ENCODE measurements around the gene FGF6.

FGF6 gene

DNA sequence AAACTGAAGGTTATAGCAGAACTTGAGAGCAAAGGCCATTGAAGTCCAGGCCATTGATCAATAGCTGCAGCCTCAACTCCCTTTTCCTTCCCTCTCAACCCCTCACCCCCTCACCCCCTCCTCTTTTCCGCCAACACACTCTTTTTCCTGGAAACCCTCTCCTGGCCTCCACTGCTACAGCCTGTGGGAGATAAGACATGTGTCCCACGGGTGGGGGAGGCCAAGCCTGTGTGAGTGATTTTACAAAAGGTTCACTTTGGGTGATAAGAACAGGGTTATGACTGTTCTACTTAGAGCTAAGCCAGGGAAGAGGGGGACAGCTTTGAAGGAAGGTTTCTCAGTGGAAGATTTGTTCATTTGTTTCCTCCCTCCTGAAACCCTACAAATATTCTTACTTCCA is 57.0 kb downstream of the FGF6 start:
- no peaks in the 10 kb centered on the region for H3K79me2 ChIP-seq (ENCODE audit: insufficient read depth, low read length)
- H3K4me3 ChIP-seq (ENCODE audit: low read length, poor library complexity, severe bottlenecking), result no peak overlapping the region
- TF ChIP-seq, protein P1, sequence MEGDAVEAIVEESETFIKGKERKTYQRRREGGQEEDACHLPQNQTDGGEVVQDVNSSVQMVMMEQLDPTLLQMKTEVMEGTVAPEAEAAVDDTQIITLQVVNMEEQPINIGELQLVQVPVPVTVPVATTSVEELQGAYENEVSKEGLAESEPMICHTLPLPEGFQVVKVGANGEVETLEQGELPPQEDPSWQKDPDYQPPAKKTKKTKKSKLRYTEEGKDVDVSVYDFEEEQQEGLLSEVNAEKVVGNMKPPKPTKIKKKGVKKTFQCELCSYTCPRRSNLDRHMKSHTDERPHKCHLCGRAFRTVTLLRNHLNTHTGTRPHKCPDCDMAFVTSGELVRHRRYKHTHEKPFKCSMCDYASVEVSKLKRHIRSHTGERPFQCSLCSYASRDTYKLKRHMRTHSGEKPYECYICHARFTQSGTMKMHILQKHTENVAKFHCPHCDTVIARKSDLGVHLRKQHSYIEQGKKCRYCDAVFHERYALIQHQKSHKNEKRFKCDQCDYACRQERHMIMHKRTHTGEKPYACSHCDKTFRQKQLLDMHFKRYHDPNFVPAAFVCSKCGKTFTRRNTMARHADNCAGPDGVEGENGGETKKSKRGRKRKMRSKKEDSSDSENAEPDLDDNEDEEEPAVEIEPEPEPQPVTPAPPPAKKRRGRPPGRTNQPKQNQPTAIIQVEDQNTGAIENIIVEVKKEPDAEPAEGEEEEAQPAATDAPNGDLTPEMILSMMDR (conservative IDR thresholded peaks at IDR 0.05; ENCODE audit: low read length), result no peak
- no peak for TF ChIP-seq EZH2phosphoT487 (IDR thresholded peaks at IDR 0.05; ENCODE audit: borderline replicate concordance)
- no peaks in the 10 kb centered on the region for H4K20me1 ChIP-seq (ENCODE audit: insufficient read depth, low read length, poor library complexity, severe bottlenecking)
- H3K4me2 ChIP-seq (ENCODE audit: low read depth, low read length, poor library complexity, severe bottlenecking), result no peak overlapping the region
- no peak overlapping the region for H3K9ac ChIP-seq (ENCODE audit: low read depth, low read length, poor library complexity, severe bottlenecking)
- H3F3A ChIP-seq (ENCODE audit: low read depth), result no peaks in the 10 kb centered on the region
- no peaks in the 10 kb centered on the region for H3K36me3 ChIP-seq (ENCODE audit: insufficient read depth, low read length)
- no peaks in the 10 kb centered on the region for H3K27me3 ChIP-seq (ENCODE audit: insufficient read depth, low read length, poor library complexity, severe bottlenecking)
- H3K4me1 ChIP-seq (ENCODE audit: insufficient read depth, low read length, poor library complexity, severe bottlenecking), result no peaks in the 10 kb centered on the region
- no peaks in the 10 kb centered on the region for H3K9me3 ChIP-seq (ENCODE audit: insufficient read depth, low read depth, low read length)
- no peak overlapping the region for H2AFZ ChIP-seq (ENCODE audit: low read length)
- no peaks in the 10 kb centered on the region for H3K9me2 ChIP-seq (replicated peaks; ENCODE audit: low read depth, low read length)

DNA sequence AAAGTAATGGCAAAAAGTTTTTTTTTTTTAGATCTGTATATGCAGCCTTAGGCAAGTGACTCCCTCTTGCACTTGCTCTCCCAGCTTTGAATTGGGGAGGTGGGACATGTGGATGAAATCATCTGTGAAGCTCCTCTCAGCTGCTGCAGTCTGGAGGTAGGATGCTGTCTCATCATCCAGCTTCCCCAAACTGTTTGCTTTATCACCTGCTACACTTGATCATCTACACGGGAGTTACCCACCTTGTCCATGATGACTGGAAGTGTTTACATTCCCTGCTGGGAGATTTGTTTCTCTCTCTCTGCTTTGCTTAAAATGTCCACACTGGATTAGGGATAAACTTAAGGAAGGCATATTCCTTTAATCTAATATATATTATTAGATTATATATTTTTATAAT is 57.6 kb downstream of the FGF6 start:
- no peak overlapping the region for H3K9ac ChIP-seq (ENCODE audit: low read depth, low read length, poor library complexity, severe bottlenecking)
- TF ChIP-seq, protein P1 (conservative IDR thresholded peaks at IDR 0.05; ENCODE audit: low read length), result no peak
- TF ChIP-seq EZH2phosphoT487 (IDR thresholded peaks at IDR 0.05; ENCODE audit: borderline replicate concordance), result no peak
- H3K9me2 ChIP-seq (replicated peaks; ENCODE audit: low read depth, low read length), result no peaks in the 10 kb centered on the region
- H3K4me2 ChIP-seq (ENCODE audit: low read depth, low read length, poor library complexity, severe bottlenecking), result no peak overlapping the region
- no peak overlapping the region for H3K4me3 ChIP-seq (ENCODE audit: low read length, poor library complexity, severe bottlenecking)
- no peaks in the 10 kb centered on the region for H3K9me3 ChIP-seq (ENCODE audit: insufficient read depth, low read depth, low read length)
- no peaks in the 10 kb centered on the region for H4K20me1 ChIP-seq (ENCODE audit: insufficient read depth, low read length, poor library complexity, severe bottlenecking)
- no peaks in the 10 kb centered on the region for H3K4me1 ChIP-seq (ENCODE audit: insufficient read depth, low read length, poor library complexity, severe bottlenecking)
- H3K36me3 ChIP-seq (ENCODE audit: insufficient read depth, low read length), result no peaks in the 10 kb centered on the region
- H2AFZ ChIP-seq (ENCODE audit: low read length), result no peak overlapping the region
- no peaks in the 10 kb centered on the region for H3K79me2 ChIP-seq (ENCODE audit: insufficient read depth, low read length)
- no peaks in the 10 kb centered on the region for H3K27me3 ChIP-seq (ENCODE audit: insufficient read depth, low read length, poor library complexity, severe bottlenecking)
- H3F3A ChIP-seq (ENCODE audit: low read depth), result no peaks in the 10 kb centered on the region

DNA sequence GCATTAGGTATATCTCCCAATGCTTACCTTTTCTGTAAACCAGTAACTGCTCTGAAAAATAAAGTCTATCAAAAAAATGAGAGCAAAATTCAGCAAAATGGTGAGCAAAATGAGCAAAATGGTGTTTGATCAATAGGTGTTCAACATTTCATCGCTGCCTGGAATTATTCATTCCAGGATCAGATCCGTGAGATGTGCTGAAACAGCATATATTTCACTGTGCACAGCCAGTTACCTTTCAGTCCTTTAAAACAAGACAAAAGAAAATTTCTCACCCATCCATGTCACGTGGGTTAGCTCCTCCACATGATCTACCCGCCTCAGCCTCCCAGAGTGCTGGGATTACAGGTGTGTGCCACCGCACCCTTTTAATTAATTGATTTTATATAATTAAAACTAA is 58.0 kb downstream of the FGF6 start:
- no peaks in the 10 kb centered on the region for H3K36me3 ChIP-seq (ENCODE audit: insufficient read depth, low read length)
- no peaks in the 10 kb centered on the region for H3K4me1 ChIP-seq (ENCODE audit: insufficient read depth, low read length, poor library complexity, severe bottlenecking)
- no peaks in the 10 kb centered on the region for H3K9me2 ChIP-seq (replicated peaks; ENCODE audit: low read depth, low read length)
- H3K4me3 ChIP-seq (ENCODE audit: low read length, poor library complexity, severe bottlenecking), result no peak overlapping the region
- TF ChIP-seq, protein P1 (conservative IDR thresholded peaks at IDR 0.05; ENCODE audit: low read length), result no peak
- TF ChIP-seq EZH2phosphoT487 (IDR thresholded peaks at IDR 0.05; ENCODE audit: borderline replicate concordance), result no peak
- H3K9me3 ChIP-seq (ENCODE audit: insufficient read depth, low read depth, low read length), result no peaks in the 10 kb centered on the region
- no peak overlapping the region for H2AFZ ChIP-seq (ENCODE audit: low read length)
- H3K79me2 ChIP-seq (ENCODE audit: insufficient read depth, low read length), result no peaks in the 10 kb centered on the region
- no peak overlapping the region for H3K9ac ChIP-seq (ENCODE audit: low read depth, low read length, poor library complexity, severe bottlenecking)
- H3F3A ChIP-seq (ENCODE audit: low read depth), result no peaks in the 10 kb centered on the region
- no peak overlapping the region for H3K4me2 ChIP-seq (ENCODE audit: low read depth, low read length, poor library complexity, severe bottlenecking)
- no peaks in the 10 kb centered on the region for H3K27me3 ChIP-seq (ENCODE audit: insufficient read depth, low read length, poor library complexity, severe bottlenecking)
- no peaks in the 10 kb centered on the region for H4K20me1 ChIP-seq (ENCODE audit: insufficient read depth, low read length, poor library complexity, severe bottlenecking)
